ENCODE measurements around the gene ENDOV. TPM values are rescaled to one million over a fixed set of nuclear protein-coding genes. Genes with fewer than 3 reads are reported as not detected.

Gene ENDOV
- total RNA-seq, 1 donor from 2014 or later, result 11.8 TPM

- no peak for DNase-seq (ENCODE audit: extremely low spot score in 2 of 2)
- Histone ChIP-seq H3K27me3 (no peaks in the 10 kb centered on the region), H3K4me3 (no peak overlapping the region), H3K27ac (no peak overlapping the region), H3K36me3 (peaks cover 0 to 84% of the 10 kb centered on the region in 2 donors), H3K4me1 (no peaks in the 10 kb centered on the region), H3K9me3 (no peaks in the 10 kb centered on the region)
- intact Hi-C loops (cut with DNase I), result no loop called here
- TF ChIP-seq POLR2A (IDR thresholded peaks at IDR 0.05) (no peak), POLR2AphosphoS5 (IDR thresholded peaks at IDR 0.05; ENCODE audit: insufficient read depth in 1 of 2, low read depth in 1 of 2) (no peak), CTCF (IDR thresholded peaks at IDR 0.05) (no peak)
Measured at GRCh38 chr17:80382446-80382845, 32.5 kb upstream of the ENDOV start.

GRCh38 chr17:80382956-80383355 lies 32.0 kb upstream of the ENDOV start:
- H3K9me3 ChIP-seq, result no peaks in the 10 kb centered on the region
- no peak for DNase-seq (ENCODE audit: extremely low spot score in 2 of 2)
- no peak for TF ChIP-seq POLR2AphosphoS5 (IDR thresholded peaks at IDR 0.05; ENCODE audit: insufficient read depth in 1 of 2, low read depth in 1 of 2)
- TF ChIP-seq POLR2A (IDR thresholded peaks at IDR 0.05), result no peak
- TF ChIP-seq CTCF (IDR thresholded peaks at IDR 0.05), result no peak
- H3K27ac ChIP-seq, result no peak overlapping the region
- no peaks in the 10 kb centered on the region for H3K27me3 ChIP-seq
- H3K36me3 ChIP-seq, result peaks cover 0 to 84% of the 10 kb centered on the region in 2 donors
- H3K4me1 ChIP-seq, result no peaks in the 10 kb centered on the region
- intact Hi-C loops (cut with DNase I), result no loop called here
- no peak overlapping the region for H3K4me3 ChIP-seq

GRCh38 chr17:80384078-80384960 lies 30.6 kb upstream of the ENDOV start:
- Histone ChIP-seq H3K9me3 (no peaks in the 10 kb centered on the region), H3K36me3 (peaks cover 0 to 91% of the 10 kb centered on the region in 2 donors), H3K4me3 (no peak overlapping the region), H3K27me3 (no peaks in the 10 kb centered on the region), H3K4me1 (no peaks in the 10 kb centered on the region), H3K27ac (no peak overlapping the region)
- DNase-seq (ENCODE audit: extremely low spot score in 2 of 2), result no peak
- intact Hi-C loops (cut with DNase I), result no loop called here
- TF ChIP-seq CTCF (IDR thresholded peaks at IDR 0.05) (no peak), POLR2A (IDR thresholded peaks at IDR 0.05) (no peak), POLR2AphosphoS5 (IDR thresholded peaks at IDR 0.05; ENCODE audit: insufficient read depth in 1 of 2, low read depth in 1 of 2) (no peak)

- peaks cover 0 to 91% of the 10 kb centered on the region in 2 donors for H3K36me3 ChIP-seq
Measured at GRCh38 chr17:80385046-80385445, 29.9 kb upstream of the ENDOV start.

More at GRCh38 chr17:80385046-80385445, 29.9 kb upstream of the ENDOV start:
- no peaks in the 10 kb centered on the region for H3K4me1 ChIP-seq
- no peak overlapping the region for H3K4me3 ChIP-seq
- no peak for TF ChIP-seq POLR2AphosphoS5 (IDR thresholded peaks at IDR 0.05; ENCODE audit: insufficient read depth in 1 of 2, low read depth in 1 of 2)
- TF ChIP-seq CTCF (IDR thresholded peaks at IDR 0.05), result no peak
- no peak for TF ChIP-seq POLR2A (IDR thresholded peaks at IDR 0.05)
- no peaks in the 10 kb centered on the region for H3K9me3 ChIP-seq
- intact Hi-C loops (cut with DNase I), result no loop called here
- no peak overlapping the region for H3K27ac ChIP-seq
- H3K27me3 ChIP-seq, result no peaks in the 10 kb centered on the region
- no peak for DNase-seq (ENCODE audit: extremely low spot score in 2 of 2)
